Measurements from ENCODE around the gene TENM3.

DNA sequence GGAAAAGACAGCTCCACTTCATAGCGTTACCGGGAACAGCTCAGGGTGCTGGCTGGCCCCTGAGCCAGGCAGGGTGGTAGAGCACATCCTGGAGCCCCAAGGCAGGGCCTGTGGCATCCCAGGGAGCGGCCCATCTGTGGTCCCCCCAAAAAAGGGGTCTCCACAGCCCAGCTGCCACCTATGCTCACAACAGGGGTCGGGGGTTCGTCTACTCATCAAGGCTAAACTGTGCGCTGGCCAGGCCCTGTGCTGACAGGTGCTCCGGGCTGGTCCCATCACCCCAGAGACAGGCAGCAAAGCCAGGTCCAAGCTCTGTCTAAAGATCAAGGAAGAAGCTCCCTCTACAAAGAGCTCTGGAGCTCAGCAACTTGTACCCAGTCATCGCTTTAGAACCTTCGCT is 596.1 kb downstream of the TENM3 start:
- TF ChIP-seq, protein P1, sequence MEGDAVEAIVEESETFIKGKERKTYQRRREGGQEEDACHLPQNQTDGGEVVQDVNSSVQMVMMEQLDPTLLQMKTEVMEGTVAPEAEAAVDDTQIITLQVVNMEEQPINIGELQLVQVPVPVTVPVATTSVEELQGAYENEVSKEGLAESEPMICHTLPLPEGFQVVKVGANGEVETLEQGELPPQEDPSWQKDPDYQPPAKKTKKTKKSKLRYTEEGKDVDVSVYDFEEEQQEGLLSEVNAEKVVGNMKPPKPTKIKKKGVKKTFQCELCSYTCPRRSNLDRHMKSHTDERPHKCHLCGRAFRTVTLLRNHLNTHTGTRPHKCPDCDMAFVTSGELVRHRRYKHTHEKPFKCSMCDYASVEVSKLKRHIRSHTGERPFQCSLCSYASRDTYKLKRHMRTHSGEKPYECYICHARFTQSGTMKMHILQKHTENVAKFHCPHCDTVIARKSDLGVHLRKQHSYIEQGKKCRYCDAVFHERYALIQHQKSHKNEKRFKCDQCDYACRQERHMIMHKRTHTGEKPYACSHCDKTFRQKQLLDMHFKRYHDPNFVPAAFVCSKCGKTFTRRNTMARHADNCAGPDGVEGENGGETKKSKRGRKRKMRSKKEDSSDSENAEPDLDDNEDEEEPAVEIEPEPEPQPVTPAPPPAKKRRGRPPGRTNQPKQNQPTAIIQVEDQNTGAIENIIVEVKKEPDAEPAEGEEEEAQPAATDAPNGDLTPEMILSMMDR (IDR thresholded peaks at IDR 0.05), result no peak
- TF ChIP-seq POLR2A (IDR thresholded peaks at IDR 0.05), result no peak

All from adrenal gland (tissue), 5 donors.